T-helper 17 cell (primary cell): Measurements from ENCODE around the gene REG3G. TPM values are rescaled to one million over a fixed set of nuclear protein-coding genes. Genes with fewer than 3 reads are reported as not detected.
"Not testable (repeated sequence)": the region's sequence is repeated elsewhere in the genome, so short reads cannot be mapped to it uniquely, and the experiment has no call there.

Experiments used
- ATAC-seq: fragments of 150-1000 bp; cut with Tn5 transposase; 2 replicates; pipeline ENCODE4 v1.10.0; 2021; ENCODE audit warnings: mild to moderate bottlenecking, moderate library complexity
- DNase-seq, 3 donors: peaks; one replicate each; pipeline versions ENCODE4 v3.0.0 to v3.0.0-alpha.2; 2020 to 2021
- H3K9me3 ChIP-seq: one replicate; pipeline ENCODE4 v1.7.0; 2013; ENCODE audit warnings: low read length, mild to moderate bottlenecking; ENCODE audit not compliant: control insufficient read depth, poor library complexity, severe bottlenecking
- H3K27ac Mint-ChIP-seq: one replicate; pipeline ENCODE4 v1.8.0; 2022; ENCODE audit warnings: mild to moderate bottlenecking, moderate library complexity, mixed read lengths
- H3K27me3 Mint-ChIP-seq: one replicate; pipeline ENCODE4 v1.8.0; 2022; ENCODE audit warnings: mixed read lengths
- H3K36me3 Mint-ChIP-seq: one replicate; pipeline ENCODE4 v1.8.0; 2022; ENCODE audit warnings: low read depth, mixed read lengths
- H3K4me1 Mint-ChIP-seq: one replicate; pipeline ENCODE4 v1.8.0; 2022; ENCODE audit warnings: mild to moderate bottlenecking, mixed read lengths
- H3K4me3 Mint-ChIP-seq: one replicate; pipeline ENCODE4 v1.8.0; 2022; ENCODE audit warnings: mild to moderate bottlenecking, moderate library complexity, mixed read lengths
- total RNA-seq, 4 donors: library from RNA in 2 of 4; stranded (reverse) in 2 of 4; gene quantifications; one replicate each; pipeline ENCODE4 v1.2.3 and lab custom pipeline; 2022 to 2026

REG3G gene
- total RNA-seq, 2 donors from 2014 or later, result not detected

- no peak overlapping the region for H3K4me3 Mint-ChIP-seq
- no peak for ATAC-seq
Measured at GRCh38 chr2:78994789-78995188, 30.7 kb upstream of the REG3G start.

DNA sequence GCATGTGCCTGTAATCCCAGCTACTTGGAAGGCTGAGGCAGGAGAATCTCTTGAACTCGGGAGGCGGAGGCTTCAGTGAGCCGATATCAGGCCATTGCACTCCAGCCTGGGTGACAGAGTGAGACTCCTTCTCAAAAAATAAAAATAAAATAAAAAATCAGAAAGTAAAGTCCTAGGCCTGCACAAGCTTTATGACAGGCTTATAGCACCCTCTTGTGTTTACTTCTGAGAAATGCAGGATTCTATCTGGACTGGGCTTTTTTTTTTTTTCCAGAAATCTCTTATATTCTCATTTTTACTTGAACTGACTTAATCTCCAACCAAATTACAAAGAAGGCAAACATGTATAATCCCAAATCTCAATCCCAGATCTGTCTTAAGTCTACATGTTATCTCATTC, 26.1 kb upstream of the REG3G start:
- Mint-ChIP-seq H3K27me3 (peaks cover under 1% of the 10 kb centered on the region), H3K4me1 (no peaks in the 10 kb centered on the region), H3K4me3 (no peak overlapping the region), H3K27ac (no peak overlapping the region), H3K36me3 (no peaks in the 10 kb centered on the region)
- DNase-seq, result no peak
- no peaks in the 10 kb centered on the region for H3K9me3 ChIP-seq
- ATAC-seq, result no peak

More at GRCh38 chr2:78994789-78995188, 30.7 kb upstream of the REG3G start:
- H3K9me3 ChIP-seq, result no peaks in the 10 kb centered on the region
- no peak overlapping the region for H3K27ac Mint-ChIP-seq
- peaks cover 8% of the 10 kb centered on the region for H3K27me3 Mint-ChIP-seq
- H3K4me1 Mint-ChIP-seq, result no peaks in the 10 kb centered on the region
- no peak for DNase-seq
- H3K36me3 Mint-ChIP-seq, result no peaks in the 10 kb centered on the region

DNA sequence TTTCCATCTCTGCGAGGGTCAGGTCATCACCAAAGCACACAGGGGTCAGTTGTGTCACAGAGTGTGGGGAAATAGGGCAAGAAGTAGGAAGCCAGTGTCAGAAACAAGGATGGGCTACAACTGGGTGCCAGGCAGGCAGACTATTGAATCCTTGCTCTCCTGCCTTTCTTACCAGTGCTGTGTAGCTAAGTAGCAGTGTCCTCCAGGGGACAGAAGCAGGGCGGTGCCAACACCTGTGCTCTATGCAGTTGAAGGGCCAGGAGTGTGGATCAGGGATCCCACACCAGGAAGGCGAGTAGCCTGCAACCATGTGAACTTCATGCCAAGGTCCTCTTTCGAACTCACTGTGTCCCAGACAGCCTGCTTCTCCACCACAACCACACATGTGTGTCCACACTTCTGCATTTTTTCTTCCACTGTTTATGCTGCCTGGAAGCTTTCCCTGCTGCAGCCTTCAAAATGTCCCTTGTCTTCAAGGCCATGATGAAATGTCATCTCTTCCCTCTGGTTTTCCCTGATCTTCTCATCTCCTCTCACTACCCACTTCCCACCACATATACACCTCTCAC, 25.4 kb upstream of the REG3G start:
- ATAC-seq (no peak), DNase-seq (no peak)
- no peaks in the 10 kb centered on the region for H3K4me1 Mint-ChIP-seq
- H3K27ac Mint-ChIP-seq, result no peak overlapping the region
- no peaks in the 10 kb centered on the region for H3K36me3 Mint-ChIP-seq
- H3K9me3 ChIP-seq, result no peaks in the 10 kb centered on the region
- no peak overlapping the region for H3K4me3 Mint-ChIP-seq
- H3K27me3 Mint-ChIP-seq, result no peaks in the 10 kb centered on the region

GRCh38 chr2:79001285-79001684, 24.2 kb upstream of the REG3G start:
- no peaks in the 10 kb centered on the region for H3K9me3 ChIP-seq
- Mint-ChIP-seq H3K27me3 (no peaks in the 10 kb centered on the region), H3K27ac (no peak overlapping the region), H3K36me3 (no peaks in the 10 kb centered on the region), H3K4me3 (no peak overlapping the region), H3K4me1 (no peaks in the 10 kb centered on the region)
- ATAC-seq (no peak), DNase-seq (no peak)

- Mint-ChIP-seq H3K4me1 (no peaks in the 10 kb centered on the region), H3K4me3 (no peak overlapping the region), H3K27ac (no peak overlapping the region), H3K27me3 (no peaks in the 10 kb centered on the region), H3K36me3 (no peaks in the 10 kb centered on the region)
- ATAC-seq (no peak), DNase-seq (no peak)
- H3K9me3 ChIP-seq, result no peaks in the 10 kb centered on the region
Measured at GRCh38 chr2:79004680-79005079, 20.8 kb upstream of the REG3G start.

GRCh38 chr2:79005216-79005615, 20.3 kb upstream of the REG3G start:
- no peak for ATAC-seq
- Mint-ChIP-seq H3K4me3 (no peak overlapping the region), H3K4me1 (no peaks in the 10 kb centered on the region), H3K27ac (no peak overlapping the region), H3K27me3 (no peaks in the 10 kb centered on the region), H3K36me3 (no peaks in the 10 kb centered on the region)
- H3K9me3 ChIP-seq, result no peaks in the 10 kb centered on the region
- no peak for DNase-seq

- Mint-ChIP-seq H3K27ac (no peak overlapping the region), H3K27me3 (no peaks in the 10 kb centered on the region), H3K4me1 (no peaks in the 10 kb centered on the region), H3K36me3 (no peaks in the 10 kb centered on the region), H3K4me3 (no peak overlapping the region)
- ATAC-seq, result no peak
- no peaks in the 10 kb centered on the region for H3K9me3 ChIP-seq
- DNase-seq, result no peak
Measured at GRCh38 chr2:79009388-79009787, 16.1 kb upstream of the REG3G start.

DNA sequence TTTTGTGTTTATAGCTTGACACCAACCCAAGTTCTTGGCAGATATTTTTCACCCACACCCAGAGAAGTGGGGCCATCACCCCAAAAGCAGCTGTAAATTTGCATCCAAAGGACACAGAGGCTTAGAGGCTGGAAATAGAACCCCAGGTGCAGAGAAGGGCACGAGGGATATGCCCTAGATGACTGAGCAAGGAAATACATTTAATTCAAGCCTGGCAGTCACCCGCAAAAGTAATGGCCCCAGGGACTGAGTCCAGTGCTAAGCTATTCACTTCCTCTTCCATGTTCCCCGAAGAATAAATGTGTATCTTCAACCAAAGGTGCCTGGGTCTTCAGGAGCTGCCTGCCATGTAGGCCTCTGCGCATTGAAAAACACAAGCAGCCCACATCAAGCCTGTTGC, 14.0 kb upstream of the REG3G start:
- no peaks in the 10 kb centered on the region for H3K9me3 ChIP-seq
- DNase-seq, result no peak
- no peak for ATAC-seq
- H3K4me3 Mint-ChIP-seq, result no peak overlapping the region
- H3K27ac Mint-ChIP-seq, result no peak overlapping the region
- H3K36me3 Mint-ChIP-seq, result no peaks in the 10 kb centered on the region
- no peaks in the 10 kb centered on the region for H3K27me3 Mint-ChIP-seq
- H3K4me1 Mint-ChIP-seq, result no peaks in the 10 kb centered on the region

- ATAC-seq (no peak), DNase-seq (no peak)
- no peaks in the 10 kb centered on the region for H3K36me3 Mint-ChIP-seq
- no peaks in the 10 kb centered on the region for H3K9me3 ChIP-seq
- no peaks in the 10 kb centered on the region for H3K4me1 Mint-ChIP-seq
- H3K27me3 Mint-ChIP-seq, result no peaks in the 10 kb centered on the region
- no peak overlapping the region for H3K27ac Mint-ChIP-seq
- H3K4me3 Mint-ChIP-seq, result no peak overlapping the region
Measured at GRCh38 chr2:79013629-79014028, 11.9 kb upstream of the REG3G start.

DNA sequence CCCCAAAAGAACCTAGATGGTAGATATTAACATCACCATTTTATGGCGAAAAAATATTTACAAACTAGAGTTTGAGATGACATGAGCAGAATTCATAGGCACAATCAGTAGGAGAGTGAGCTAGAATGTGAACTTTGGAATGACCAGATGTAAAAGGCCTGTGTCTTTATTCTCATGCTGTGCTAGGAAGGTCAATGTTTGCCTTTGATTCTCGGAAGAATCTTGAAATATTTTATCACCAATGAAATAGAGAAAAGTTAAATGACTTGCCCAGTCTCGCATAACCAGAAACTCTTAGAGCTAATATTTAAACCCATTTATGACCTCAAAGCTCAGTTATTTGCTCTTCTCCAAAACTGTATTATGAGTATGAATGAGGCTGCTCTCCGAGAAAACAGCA, 9.2 kb upstream of the REG3G start:
- no peak overlapping the region for H3K4me3 Mint-ChIP-seq
- ATAC-seq, result no peak
- H3K36me3 Mint-ChIP-seq, result no peaks in the 10 kb centered on the region
- no peaks in the 10 kb centered on the region for H3K4me1 Mint-ChIP-seq
- no peaks in the 10 kb centered on the region for H3K9me3 ChIP-seq
- H3K27me3 Mint-ChIP-seq, result no peaks in the 10 kb centered on the region
- DNase-seq, result no peak
- no peak overlapping the region for H3K27ac Mint-ChIP-seq

- H3K9me3 ChIP-seq, result no peaks in the 10 kb centered on the region
- Mint-ChIP-seq H3K27ac (no peak overlapping the region), H3K4me1 (no peaks in the 10 kb centered on the region), H3K36me3 (no peaks in the 10 kb centered on the region), H3K4me3 (no peak overlapping the region), H3K27me3 (no peaks in the 10 kb centered on the region)
- no peak for ATAC-seq
- no peak for DNase-seq
Measured at GRCh38 chr2:79026061-79026460, 559 bp downstream of the REG3G start.

DNA sequence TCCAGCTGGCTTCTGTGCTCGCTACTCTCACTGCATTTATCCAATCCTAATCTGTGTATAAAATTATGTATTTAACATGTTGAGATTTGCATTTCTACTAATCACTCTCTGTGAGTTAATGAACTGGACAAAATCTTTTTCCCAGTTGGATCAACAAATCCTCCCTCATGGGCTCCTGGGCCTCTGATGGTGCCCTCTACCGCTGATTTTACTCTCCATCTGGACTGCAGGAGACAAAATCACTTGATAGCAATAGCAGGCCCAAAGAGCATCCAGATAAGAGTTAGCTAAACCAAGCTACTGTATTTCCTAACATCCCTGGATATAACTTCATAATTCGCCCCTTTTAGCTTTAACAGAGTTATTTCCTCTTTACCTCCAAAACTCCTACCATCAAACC, 14.4 kb downstream of the REG3G start:
- ATAC-seq (no peak), DNase-seq (no peak)
- Mint-ChIP-seq H3K4me1 (no peaks in the 10 kb centered on the region), H3K27me3 (no peaks in the 10 kb centered on the region), H3K4me3 (no peak overlapping the region), H3K36me3 (no peaks in the 10 kb centered on the region), H3K27ac (no peak overlapping the region)
- H3K9me3 ChIP-seq, result no peaks in the 10 kb centered on the region

DNA sequence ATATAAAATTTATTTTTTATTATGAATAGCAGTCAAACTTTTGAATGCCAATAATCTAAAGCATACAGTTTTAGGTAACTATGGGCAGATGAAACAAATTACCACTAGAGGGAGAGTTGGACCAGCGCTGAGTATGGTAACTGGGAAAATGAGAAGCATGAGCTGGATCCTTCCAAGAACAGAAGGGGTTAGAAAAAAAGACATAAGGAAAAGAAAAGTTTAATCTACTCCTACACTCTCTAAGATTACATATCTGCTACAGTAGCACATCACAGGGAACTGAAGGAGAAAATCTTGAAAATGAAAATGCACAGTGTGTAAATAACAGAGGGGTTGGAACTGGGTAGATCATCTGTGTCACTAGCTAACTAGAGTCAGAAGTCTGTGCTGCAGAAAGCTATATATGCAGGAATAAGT, 15.5 kb downstream of the REG3G start:
- ATAC-seq (no peak), DNase-seq (no peak)
- no peaks in the 10 kb centered on the region for H3K9me3 ChIP-seq
- Mint-ChIP-seq H3K27ac (no peak overlapping the region), H3K36me3 (no peaks in the 10 kb centered on the region), H3K27me3 (no peaks in the 10 kb centered on the region), H3K4me1 (no peaks in the 10 kb centered on the region), H3K4me3 (no peak overlapping the region)

- not testable (repeated sequence) for H3K4me3 Mint-ChIP-seq, H3K4me1 Mint-ChIP-seq, H3K27ac Mint-ChIP-seq
Measured at GRCh38 chr2:79053486-79053885, 28.0 kb downstream of the REG3G start.

More at GRCh38 chr2:79053486-79053885, 28.0 kb downstream of the REG3G start:
- DNase-seq, H3K36me3 Mint-ChIP-seq, ATAC-seq, H3K9me3 ChIP-seq, H3K27me3 Mint-ChIP-seq: not testable (repeated sequence)
